OCI-LY7 (cell line): ENCODE results near the gene SOX9. TPM values are rescaled to one million over a fixed set of nuclear protein-coding genes. Genes with fewer than 3 reads are reported as not detected.

Source experiments
- BruUV-seq: library from RNA; stranded (reverse); fragments of 400-500 nt; replicated peaks from 2 replicates; lab custom pipeline; 2021; lab: Mats Ljungman, UMichigan
- CTCF ChIA-PET: fragments of 300-600 bp; sonication (Branson Sonifier 250); formaldehyde crosslinking; loops from one replicate; lab custom pipeline; 2022; ENCODE audit warnings: antibody characterized with exemption; ENCODE audit not compliant: unreplicated experiment; lab: Charles Lee
- POLR2A ChIA-PET: fragments of 300-600 bp; sonication (Branson Sonifier 250); formaldehyde crosslinking; loops from one replicate; lab custom pipeline; 2022; ENCODE audit warnings: antibody characterized with exemption; lab: Charles Lee
- DNase-seq: peaks from one replicate; pipeline ENCODE4 v3.0.0-alpha.2; 2015; ENCODE audit warnings: low spot score
- H2AFZ ChIP-seq: fragments of 200-600 bp; sonication (generic), shearing (Covaris generic); 2 replicates; pipeline ENCODE4 v1.6.1; 2014; ENCODE audit warnings: mild to moderate bottlenecking, antibody characterized with exemption, low read length, moderate library complexity
- H3K27ac ChIP-seq: fragments of 200-600 bp; sonication (generic); 2 replicates; pipeline ENCODE4 v1.5.1; 2014; ENCODE audit warnings: mixed run types, low read depth, mild to moderate bottlenecking, moderate library complexity, low read length, inconsistent platforms; ENCODE audit not compliant: poor library complexity, severe bottlenecking
- H3K36me3 ChIP-seq: fragments of 200-600 bp; sonication (generic); 2 replicates; pipeline ENCODE4 v1.6.1; 2014; ENCODE audit warnings: mild to moderate bottlenecking, antibody characterized with exemption, low read length, moderate library complexity, mixed read lengths; ENCODE audit not compliant: insufficient read depth
- H3K4me1 ChIP-seq: fragments of 200-600 bp; sonication (generic); 2 replicates; pipeline ENCODE4 v1.5.1; 2014; ENCODE audit warnings: mild to moderate bottlenecking, low read length; ENCODE audit not compliant: insufficient read depth, poor library complexity, severe bottlenecking
- H3K4me2 ChIP-seq: fragments of 200-600 bp; sonication (generic); 2 replicates; pipeline ENCODE4 v1.6.1; 2014; ENCODE audit warnings: mild to moderate bottlenecking, low read length
- H3K4me3 ChIP-seq: fragments of 200-600 bp; sonication (generic); 2 replicates; pipeline ENCODE4 v1.5.1; 2014; ENCODE audit warnings: mild to moderate bottlenecking, low read depth, low read length; ENCODE audit not compliant: poor library complexity, severe bottlenecking
- H3K79me2 ChIP-seq: fragments of 200-600 bp; sonication (generic); 2 replicates; pipeline ENCODE4 v1.6.1; 2016; ENCODE audit warnings: low read depth, mild to moderate bottlenecking, low read length, moderate library complexity, mixed read lengths; ENCODE audit not compliant: insufficient read depth
- H3K9me2 ChIP-seq: fragments of 200-600 bp; sonication (generic); 2 replicates; pipeline ENCODE4 v1.6.1; 2016; ENCODE audit warnings: mild to moderate bottlenecking, low read length, mixed read lengths; ENCODE audit not compliant: insufficient read depth
- H3K9me3 ChIP-seq: fragments of 200-600 bp; sonication (generic); 2 replicates; pipeline ENCODE4 v1.6.1; 2014; ENCODE audit warnings: mild to moderate bottlenecking, mixed run types, low read length, mixed read lengths
- H4K20me1 ChIP-seq: fragments of 200-600 bp; sonication (generic); 2 replicates; pipeline ENCODE4 v1.6.1; 2014; ENCODE audit warnings: mild to moderate bottlenecking, antibody characterized with exemption, low read length, moderate library complexity, mixed read lengths; ENCODE audit not compliant: insufficient read depth
- CTCF ChIP-seq: fragments of 200-600 bp; sonication (generic); conservative IDR thresholded peaks from 2 replicates; pipeline ENCODE4 v1.5.1; 2014; ENCODE audit warnings: mild to moderate bottlenecking, antibody characterized with exemption, low read length, moderate library complexity, mixed read lengths
- EZH2phosphoT487 ChIP-seq: fragments of 200-600 bp; sonication (generic); IDR thresholded peaks from 2 replicates; pipeline ENCODE4 v1.6.1; 2018; ENCODE audit warnings: low read depth, borderline replicate concordance, mild to moderate bottlenecking, mixed run types, antibody characterized with exemption, low read length, moderate library complexity, mixed read lengths
- intact Hi-C: fragments of 100-400 bp; cut with micrococcal nuclease; formaldehyde crosslinking; loops from one replicate; pipeline ENCODE4 v1.10.0; 2022; ENCODE audit not compliant: unreplicated experiment
- total RNA-seq, 2 experiments: library from RNA; depleted of rRNA in 1 of 2; stranded (reverse); fragments of >200 nt in 1 of 2; shearing (Covaris generic) in 1 of 2; gene quantifications; 2 replicates each; pipeline ENCODE4 v1.2.3, GENCODE V29; 2014 to 2022

Gene SOX9
- total RNA-seq, 2 experiments from 2014 or later, result not detected

- Histone ChIP-seq H3K4me2 (no peak overlapping the region), H3K79me2 (no peaks in the 10 kb centered on the region), H3K4me1 (no peaks in the 10 kb centered on the region), H3K9me2 (no peaks in the 10 kb centered on the region; the same call in 1 of the 2 replicates), H4K20me1 (no peaks in the 10 kb centered on the region), H2AFZ (no peak overlapping the region), H3K27ac (no peak overlapping the region), H3K36me3 (no peaks in the 10 kb centered on the region), H3K9me3 (no peaks in the 10 kb centered on the region), H3K4me3 (no peak overlapping the region)
- intact Hi-C loops, result no loop called here
- no peak for TF ChIP-seq CTCF
- no peak for TF ChIP-seq EZH2phosphoT487
- no peak for DNase-seq
- BruUV-seq, result no TSS peak
- CTCF ChIA-PET, result no interaction called here
- POLR2A ChIA-PET, result no interaction called here
Measured at GRCh38 chr17:72100470-72100869, 20.4 kb upstream of the SOX9 start.

- TF ChIP-seq EZH2phosphoT487 (no peak), CTCF (no peak)
- Histone ChIP-seq H3K9me2 (no peaks in the 10 kb centered on the region; the same call in 1 of the 2 replicates), H3K9me3 (no peaks in the 10 kb centered on the region), H3K79me2 (no peaks in the 10 kb centered on the region), H3K36me3 (no peaks in the 10 kb centered on the region), H4K20me1 (no peaks in the 10 kb centered on the region), H2AFZ (no peak overlapping the region), H3K27ac (no peak overlapping the region), H3K4me1 (no peaks in the 10 kb centered on the region), H3K4me3 (no peak overlapping the region), H3K4me2 (no peak overlapping the region)
- POLR2A ChIA-PET, result no interaction called here
- CTCF ChIA-PET, result no interaction called here
- no peak for DNase-seq
- intact Hi-C loops, result no loop called here
- BruUV-seq, result no TSS peak
Measured at GRCh38 chr17:72101526-72101925, 19.3 kb upstream of the SOX9 start.

GRCh38 chr17:72102366-72102765 lies 18.5 kb upstream of the SOX9 start:
- DNase-seq, result no peak
- ChIA-PET POLR2A (interaction anchor here (0.8 kb wide), 1 partner anchor 47 kb away, joined by 3 read pairs; no protein-coding TSS in a partner anchor), CTCF (no interaction called here)
- intact Hi-C loops, result no loop called here
- no peaks in the 10 kb centered on the region for H3K36me3 ChIP-seq
- no peak overlapping the region for H3K27ac ChIP-seq
- H2AFZ ChIP-seq, result no peak overlapping the region
- no peaks in the 10 kb centered on the region for H3K9me3 ChIP-seq
- H3K79me2 ChIP-seq, result no peaks in the 10 kb centered on the region
- H4K20me1 ChIP-seq, result no peaks in the 10 kb centered on the region
- no TSS peak for BruUV-seq
- no peak overlapping the region for H3K4me2 ChIP-seq
- H3K4me1 ChIP-seq, result no peaks in the 10 kb centered on the region
- H3K4me3 ChIP-seq, result no peak overlapping the region
- H3K9me2 ChIP-seq, result no peaks in the 10 kb centered on the region
- TF ChIP-seq EZH2phosphoT487 (no peak), CTCF (no peak)
